Neural cell (in vitro differentiated cells): Measurements from ENCODE around the gene NDST1. TPM values are rescaled to one million over a fixed set of nuclear protein-coding genes. Genes with fewer than 3 reads are reported as not detected.

ENCODE experiments used
- H2AFZ ChIP-seq: fragments of 200-600, 300-800 bp; sonication (generic), shearing (Covaris generic); 2 replicates; pipeline ENCODE4 v1.6.0; 2014; ENCODE audit warnings: low read depth, mild to moderate bottlenecking, antibody characterized with exemption, low read length, moderate library complexity
- H3F3A ChIP-seq: fragments of 200-600 bp; shearing (Covaris generic); 2 replicates; pipeline ENCODE4 v1.6.1; 2016; ENCODE audit warnings: mild to moderate bottlenecking, moderate library complexity, mixed read lengths, antibody characterized with exemption, low read length; ENCODE audit not compliant: insufficient read depth, poor library complexity, severe bottlenecking
- H3K27ac ChIP-seq: fragments of 200-600, 300-800 bp; sonication (generic), shearing (Covaris generic); 2 replicates; pipeline ENCODE4 v1.5.1; 2014; ENCODE audit warnings: mild to moderate bottlenecking, low read length, moderate library complexity
- H3K27me3 ChIP-seq: fragments of 300-800, 200-600 bp; sonication (generic), shearing (Covaris generic); 2 replicates; pipeline ENCODE4 v1.6.0; 2014; ENCODE audit warnings: mild to moderate bottlenecking, low read depth, low read length, moderate library complexity; ENCODE audit not compliant: insufficient read depth
- H3K36me3 ChIP-seq: fragments of 300-800, 200-600 bp; sonication (generic), shearing (Covaris generic); 2 replicates; pipeline ENCODE4 v1.5.1; 2014; ENCODE audit warnings: mild to moderate bottlenecking, antibody characterized with exemption, low read length, moderate library complexity; ENCODE audit not compliant: insufficient read depth
- H3K4me2 ChIP-seq: fragments of 300-800, 200-600 bp; sonication (generic), shearing (Covaris generic); 2 replicates; pipeline ENCODE4 v1.6.0; 2014; ENCODE audit warnings: mild to moderate bottlenecking, low read length
- H3K4me3 ChIP-seq: fragments of 300-800, 200-600 bp; sonication (generic), shearing (Covaris generic); 2 replicates; pipeline ENCODE4 v1.5.1; 2014; ENCODE audit warnings: mild to moderate bottlenecking, low read length, moderate library complexity
- H3K79me2 ChIP-seq: fragments of 200-600 bp; shearing (Covaris generic); replicated peaks from 2 replicates; pipeline ENCODE4 v1.6.0; 2014; ENCODE audit warnings: mild to moderate bottlenecking, low read length, moderate library complexity; ENCODE audit not compliant: insufficient read depth
- H3K9ac ChIP-seq: fragments of 300-800, 200-600 bp; sonication (generic), shearing (Covaris generic); 2 replicates; pipeline ENCODE4 v1.6.1; 2016; ENCODE audit warnings: mild to moderate bottlenecking, low read length, mixed read lengths
- H3K9me2 ChIP-seq: fragments of 200-600 bp; shearing (Covaris generic); 2 replicates; pipeline ENCODE4 v1.6.1; 2016; ENCODE audit warnings: mild to moderate bottlenecking, low read length, mixed read lengths; ENCODE audit not compliant: insufficient read depth
- H3K9me3 ChIP-seq: fragments of 200-600, 300-800 bp; sonication (generic), shearing (Covaris generic); 2 replicates; pipeline ENCODE4 v1.6.1; 2016; ENCODE audit warnings: mild to moderate bottlenecking, mixed run types, low read length, moderate library complexity, mixed read lengths
- H4K20me1 ChIP-seq: fragments of 200-600 bp; shearing (Covaris generic); 2 replicates; pipeline ENCODE4 v1.6.1; 2016; ENCODE audit warnings: mild to moderate bottlenecking, mixed run types; ENCODE audit not compliant: insufficient read depth
- CTCF ChIP-seq: fragments of 450-650 bp; IDR thresholded peaks from 2 replicates; pipeline ENCODE4 v1.5.1; 2014; ENCODE audit warnings: antibody characterized with exemption, mild to moderate bottlenecking, moderate library complexity; ENCODE audit not compliant: poor library complexity, severe bottlenecking
- EP300 ChIP-seq: fragments of 450-650 bp; conservative IDR thresholded peaks from 2 replicates; pipeline ENCODE4 v1.6.1; 2014; ENCODE audit warnings: antibody characterized with exemption, mild to moderate bottlenecking, moderate library complexity; ENCODE audit not compliant: poor library complexity, severe bottlenecking
- EZH2 ChIP-seq: fragments of 200-600, 300-800 bp; shearing (Covaris generic), sonication (generic); IDR thresholded peaks from 2 replicates; pipeline ENCODE4 v1.6.1; 2014; ENCODE audit warnings: antibody characterized with exemption, low read length, borderline replicate concordance, mild to moderate bottlenecking; ENCODE audit not compliant: insufficient read depth, poor library complexity, severe bottlenecking
- MXI1 ChIP-seq: fragments of 450-650 bp; conservative IDR thresholded peaks from 2 replicates; pipeline ENCODE4 v1.6.1; 2014; ENCODE audit warnings: antibody characterized with exemption, mild to moderate bottlenecking; ENCODE audit not compliant: poor library complexity, severe bottlenecking
- POLR2AphosphoS5 ChIP-seq: IDR thresholded peaks from 2 replicates; pipeline ENCODE4 v1.6.1; 2012
- RAD21 ChIP-seq: fragments of 450-650 bp; conservative IDR thresholded peaks from 2 replicates; pipeline ENCODE4 v1.6.1; 2014; ENCODE audit warnings: antibody characterized with exemption, mild to moderate bottlenecking, moderate library complexity
- REST ChIP-seq: IDR thresholded peaks from 2 replicates; pipeline ENCODE4 v1.6.1; 2012; ENCODE audit warnings: borderline replicate concordance
- SMC3 ChIP-seq: fragments of 450-650 bp; conservative IDR thresholded peaks from 2 replicates; pipeline ENCODE4 v1.6.1; 2014; ENCODE audit warnings: antibody characterized with exemption, mild to moderate bottlenecking, moderate library complexity; ENCODE audit not compliant: poor library complexity
- TAF1 ChIP-seq: IDR thresholded peaks from 2 replicates; pipeline ENCODE4 v1.6.1; 2012; ENCODE audit warnings: low read depth
- polyA plus RNA-seq: library from polyadenylated mRNA; depleted of rRNA; stranded (reverse); fragments of >200 nt; gene quantifications from 2 replicates; pipeline ENCODE4 v1.2.3, GENCODE V29; 2014

NDST1 gene
- polyA plus RNA-seq, 1 donor from 2014 or later, result 15.6 TPM

GRCh38 chr5:150578781-150579461, 71.0 kb downstream of the NDST1 start:
- Histone ChIP-seq H3K9ac (no peak overlapping the region), H3K36me3 (no peaks in the 10 kb centered on the region), H3F3A (no peaks in the 10 kb centered on the region), H3K9me2 (no peaks in the 10 kb centered on the region), H3K79me2 (no peaks in the 10 kb centered on the region), H4K20me1 (no peaks in the 10 kb centered on the region), H3K9me3 (no peaks in the 10 kb centered on the region), H2AFZ (no peak overlapping the region), H3K4me3 (no peak overlapping the region), H3K27ac (no peak overlapping the region), H3K27me3 (no peaks in the 10 kb centered on the region), H3K4me2 (no peak overlapping the region)
- TF ChIP-seq SMC3 (no peak), RAD21 (no peak), TAF1 (no peak), POLR2AphosphoS5 (no peak), CTCF (no peak), REST (no peak), EZH2 (no peak), MXI1 (no peak), EP300 (no peak)

- H3K27ac ChIP-seq, result no peak overlapping the region
- no peaks in the 10 kb centered on the region for H3K79me2 ChIP-seq
- no peaks in the 10 kb centered on the region for H3K9me3 ChIP-seq
- no peaks in the 10 kb centered on the region for H4K20me1 ChIP-seq
- H2AFZ ChIP-seq, result no peak overlapping the region
- H3K27me3 ChIP-seq, result no peaks in the 10 kb centered on the region
- TF ChIP-seq EZH2, result no peak
- TF ChIP-seq EP300, result no peak
- TF ChIP-seq REST, result no peak
- TF ChIP-seq RAD21, result no peak
- TF ChIP-seq MXI1, result no peak
- TF ChIP-seq POLR2AphosphoS5, result no peak
- TF ChIP-seq TAF1, result no peak
- no peak for TF ChIP-seq SMC3
- H3K4me3 ChIP-seq, result no peak overlapping the region
- no peaks in the 10 kb centered on the region for H3K36me3 ChIP-seq
- H3K9me2 ChIP-seq, result no peaks in the 10 kb centered on the region
- H3K9ac ChIP-seq, result no peak overlapping the region
- no peaks in the 10 kb centered on the region for H3F3A ChIP-seq
- no peak overlapping the region for H3K4me2 ChIP-seq
Observed at GRCh38 chr5:150579462-150580400, 71.8 kb downstream of the NDST1 start.
